Sigmoid colon (tissue), 4 donors: Measurements from ENCODE around the gene TRNP1.

Source experiments
- POLR2A ChIP-seq, 2 donors: fragments of 450-650 bp; IDR thresholded peaks; one replicate each; pipeline ENCODE4 v1.6.1; 2016; ENCODE audit warnings: antibody characterized with exemption in 2 of 2, mild to moderate bottlenecking in 2 of 2, moderate library complexity in 2 of 2
- POLR2AphosphoS5 ChIP-seq, 4 donors: sonication (generic); formaldehyde crosslinking; IDR thresholded peaks; one replicate each; pipeline ENCODE4 v1.6.1; 2017; ENCODE audit warnings: antibody characterized with exemption in 4 of 4
- TF ChIP-seq, protein P1 (sequence below), 4 experiments: fragments of 450-650 bp in 3 of 4; fragments of 200-600 bp in 1 of 4; IDR thresholded peaks; one replicate each; pipeline ENCODE4 v1.5.1; 2016 to 2019; ENCODE audit warnings: antibody characterized with exemption in 4 of 4, mild to moderate bottlenecking in 3 of 4, moderate library complexity in 2 of 4

DNA sequence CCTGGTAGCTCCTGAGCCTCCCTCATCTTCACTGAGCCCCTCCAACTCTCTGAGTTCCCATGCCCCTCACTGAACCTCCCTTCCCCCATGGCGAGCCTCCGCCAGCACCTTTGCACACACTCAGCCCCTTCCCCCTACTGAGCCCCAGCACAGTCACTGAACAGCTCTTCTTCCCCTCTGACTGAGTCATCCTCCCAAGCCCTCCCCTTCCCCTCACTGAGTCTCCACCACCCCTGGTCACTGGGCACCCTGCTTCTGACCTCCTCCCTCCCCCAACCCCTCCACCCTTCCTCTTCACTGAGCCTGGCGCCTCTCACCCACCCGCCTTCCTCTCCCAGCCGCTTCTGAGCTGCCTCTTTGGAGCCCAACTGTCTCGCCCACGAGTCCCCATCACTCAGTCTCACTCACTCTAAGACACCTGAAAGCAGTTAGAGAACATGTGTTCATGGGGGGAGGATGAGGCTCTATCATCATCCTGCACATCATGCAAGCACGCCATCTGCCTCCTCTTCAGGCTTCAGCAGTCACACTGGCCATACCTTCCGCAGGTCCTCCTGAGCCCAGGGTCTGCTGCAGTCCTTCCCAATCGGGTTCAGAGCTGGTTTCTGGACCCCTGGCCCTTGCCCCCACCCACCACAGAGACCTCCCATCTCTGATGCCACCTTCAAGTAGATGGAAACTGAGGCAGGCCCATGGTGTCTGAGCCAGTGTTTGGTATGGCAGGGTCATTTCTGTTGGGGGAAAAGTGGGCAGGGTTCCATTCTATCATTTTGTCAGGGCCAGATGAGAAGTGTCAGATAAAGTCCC, 2.0 kb upstream of the TRNP1 start:
- TF ChIP-seq POLR2A (IDR thresholded peaks at IDR 0.05), result no peak
- TF ChIP-seq, protein P1, sequence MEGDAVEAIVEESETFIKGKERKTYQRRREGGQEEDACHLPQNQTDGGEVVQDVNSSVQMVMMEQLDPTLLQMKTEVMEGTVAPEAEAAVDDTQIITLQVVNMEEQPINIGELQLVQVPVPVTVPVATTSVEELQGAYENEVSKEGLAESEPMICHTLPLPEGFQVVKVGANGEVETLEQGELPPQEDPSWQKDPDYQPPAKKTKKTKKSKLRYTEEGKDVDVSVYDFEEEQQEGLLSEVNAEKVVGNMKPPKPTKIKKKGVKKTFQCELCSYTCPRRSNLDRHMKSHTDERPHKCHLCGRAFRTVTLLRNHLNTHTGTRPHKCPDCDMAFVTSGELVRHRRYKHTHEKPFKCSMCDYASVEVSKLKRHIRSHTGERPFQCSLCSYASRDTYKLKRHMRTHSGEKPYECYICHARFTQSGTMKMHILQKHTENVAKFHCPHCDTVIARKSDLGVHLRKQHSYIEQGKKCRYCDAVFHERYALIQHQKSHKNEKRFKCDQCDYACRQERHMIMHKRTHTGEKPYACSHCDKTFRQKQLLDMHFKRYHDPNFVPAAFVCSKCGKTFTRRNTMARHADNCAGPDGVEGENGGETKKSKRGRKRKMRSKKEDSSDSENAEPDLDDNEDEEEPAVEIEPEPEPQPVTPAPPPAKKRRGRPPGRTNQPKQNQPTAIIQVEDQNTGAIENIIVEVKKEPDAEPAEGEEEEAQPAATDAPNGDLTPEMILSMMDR (IDR thresholded peaks at IDR 0.05), result no peak
- TF ChIP-seq POLR2AphosphoS5 (IDR thresholded peaks at IDR 0.05), result no peak
